Gastrocnemius medialis (tissue), 4 donors: ENCODE measurements around the gene PLD3. TPM values are rescaled to one million over a fixed set of nuclear protein-coding genes. Genes with fewer than 3 reads are reported as not detected.
A peak's percentile ranks its signal among the peaks of the same experiment; 100 is the strongest.

ENCODE experiments used
- ATAC-seq, 2 donors: fragments of 150-250 bp; one replicate each; pipeline ENCODE4 v1.9.1; 2016
- DNase-seq, 2 donors: peaks; one replicate each; pipeline ENCODE4 v3.0.0-alpha.2; 2019
- H3K27ac ChIP-seq, 4 donors: fragments of 200-600 bp; sonication (generic); 1 replicate in 1 of 4; 2 replicates in 3 of 4; pipeline ENCODE4 v1.5.1; 2016 to 2018; ENCODE audit warnings: mild to moderate bottlenecking in 2 of 4, moderate library complexity in 1 of 4
- H3K27me3 ChIP-seq, 3 donors: fragments of 200-600 bp; sonication (generic) in 2 of 3; 1 replicate in 1 of 3; 2 replicates in 2 of 3; pipeline versions ENCODE4 v1.5.1 to v1.6.0; 2016 to 2019; ENCODE audit warnings: mild to moderate bottlenecking in 1 of 3, moderate library complexity in 1 of 3
- H3K36me3 ChIP-seq, 2 donors: fragments of 200-600 bp; sonication (generic) in 1 of 2; one replicate each; pipeline ENCODE4 v1.5.1; 2017 to 2018
- H3K4me1 ChIP-seq, 2 donors: fragments of 200-600 bp; sonication (generic) in 1 of 2; one replicate each; pipeline ENCODE4 v1.5.1; 2016 to 2017; ENCODE audit warnings: mild to moderate bottlenecking in 2 of 2
- H3K4me3 ChIP-seq, 4 donors: fragments of 200-600 bp; sonication (generic) in 3 of 4; 1 replicate in 1 of 4; 2 replicates in 3 of 4; pipeline ENCODE4 v1.5.1; 2016 to 2019; ENCODE audit warnings: mild to moderate bottlenecking in 2 of 4
- H3K9me3 ChIP-seq, 3 donors: fragments of 200-600 bp; sonication (generic) in 2 of 3; 1 replicate in 1 of 3; 2 replicates in 2 of 3; pipeline ENCODE4 v1.5.1; 2016 to 2019
- CTCF ChIP-seq, 5 experiments: fragments of 450-650 bp in 3 of 5; fragments of 200-600 bp in 2 of 5; sonication (generic) in 2 of 5; IDR thresholded peaks in 4 of 5; conservative IDR thresholded peaks in 1 of 5; 1 replicate in 4 of 5; 2 replicates in 1 of 5; pipeline ENCODE4 v1.5.1; 2016 to 2019; ENCODE audit warnings: antibody characterized with exemption in 5 of 5, mild to moderate bottlenecking in 3 of 5, moderate library complexity in 3 of 5
- POLR2A ChIP-seq, 2 donors: fragments of 450-650 bp; IDR thresholded peaks; one replicate each; pipeline ENCODE4 v1.6.1; 2017; ENCODE audit warnings: antibody characterized with exemption in 2 of 2, mild to moderate bottlenecking in 2 of 2, moderate library complexity in 2 of 2
- in situ Hi-C, 4 donors: fragments of 200-750 bp; cut with MboI; loops; one replicate each; pipeline versions ENCODE4 v1.15.0 to v1.8.0; 2017; ENCODE audit warnings: low sequenced_read_pairs in 4 of 4
- intact Hi-C: fragments of 100-400 bp; cut with DNase I; formaldehyde crosslinking; loops from one replicate; pipeline ENCODE4 v1.15.1; 2023; ENCODE audit warnings: low total_unique reads
- microRNA-seq, 2 donors: library from miRNA; unstranded; fragments of <30 nt; microRNA quantifications; one replicate each; pipeline ENCODE4, GENCODE V29; 2016; ENCODE audit warnings: borderline replicate concordance in 2 of 2
- total RNA-seq, 4 donors: library from RNA; depleted of rRNA; stranded (reverse); fragments of >200 nt; gene quantifications; one replicate each; pipeline versions ENCODE4 v1.1.0 to v1.2.3, GENCODE V29; 2016

PLD3 gene
- total RNA-seq, 4 donors from 2014 or later, result 136 to 198 (median 190) TPM

GRCh38 chr19:40424637-40425449 lies 76.3 kb downstream of the PLD3 start:
- TF ChIP-seq CTCF (IDR thresholded peaks at IDR 0.05 in 4 of 5, conservative IDR thresholded peaks at IDR 0.05 in 1 of 5) (peak in 1 of 5 experiments; percentile 93), POLR2A (IDR thresholded peaks at IDR 0.05) (no peak)
- DNase-seq (peak in 1 of 2 donors; percentile 45), ATAC-seq (peak; percentile 12 to 22)
- Histone ChIP-seq H3K36me3 (peaks cover 0 to 13% of the 10 kb centered on the region in 2 donors), H3K4me3 (peak overlapping the region; percentile 78 to 94 (median 84)), H3K27me3 (no peaks in the 10 kb centered on the region), H3K9me3 (no peaks in the 10 kb centered on the region), H3K4me1 (peaks cover 35 to 38% of the 10 kb centered on the region in 2 donors), H3K27ac (peak overlapping the region; percentile 98 to 100 (median 99))
- in situ Hi-C loops, result no loop called here
- intact Hi-C loops, result loop anchor here (5.0 to 10.0 kb wide), 3 partner anchors 78 to 1020 kb away; partner anchors contain the start of genes C19orf47, COQ8B, ITPKC and PLD3

- TF ChIP-seq CTCF (IDR thresholded peaks at IDR 0.05 in 4 of 5, conservative IDR thresholded peaks at IDR 0.05 in 1 of 5), result peak in 4 of 5 experiments; percentile 66 to 97 (median 90)
- TF ChIP-seq POLR2A (IDR thresholded peaks at IDR 0.05), result peak; percentile 100
- Histone ChIP-seq H3K36me3 (peaks cover 0 to 13% of the 10 kb centered on the region in 2 donors), H3K9me3 (no peaks in the 10 kb centered on the region), H3K4me3 (peak within 1 kb of the TSS; percentile 78 to 94 (median 84)), H3K4me1 (peaks cover 32 to 34% of the 10 kb centered on the region in 2 donors), H3K27ac (peak within 1 kb of the TSS; percentile 98 to 100 (median 99)), H3K27me3 (no peaks in the 10 kb centered on the region)
- in situ Hi-C loops, result no loop called here
- ATAC-seq (peak; percentile 82 to 87), DNase-seq (peak; percentile 99 to 100)
- intact Hi-C loops, result loop anchor here (10.0 kb wide), 1 partner anchor 1021 kb away; the partner anchor contains the start of gene ZFP36
Observed at GRCh38 chr19:40425450-40426287, 77.2 kb downstream of the PLD3 start, which contains the start of gene SERTAD1. Gene SERTAD1, minus strand, starts transcription at chr19:40425992. Its CDS starts 2,446 bp downstream, at chr19:40423546.

Small RNA genes lying within 50 kb of the gene (microRNA-seq; reads per million reads assigned to microRNA genes)
- 0 reads per million in 2 donors for gene MIR6796

Other genes starting within 250 kb of the PLD3 start
- gene MAP3K10, start 157.3 kb upstream of the PLD3 start, total RNA-seq, result 10 to 100 TPM; 16.4 to 25.8 (median 21.6) TPM
- not detected for gene TTC9B, start 130.3 kb upstream of the PLD3 start, total RNA-seq
- not detected for gene CCNP, start 122.0 kb upstream of the PLD3 start, total RNA-seq
- 100 to 1,000 TPM in 2 of 4 donors, 10 to 100 TPM in 2; 88.0 to 387 (median 102) TPM for gene AKT2, start 63.4 kb upstream of the PLD3 start, total RNA-seq
- 100 to 1,000 TPM; 178 to 287 (median 219) TPM for gene C19orf47, start 298 bp upstream of the PLD3 start, total RNA-seq
- under 1 TPM in 2 of 4 donors, not detected in 2; 0.20 to 0.39 TPM for gene HIPK4, start 41.5 kb downstream of the PLD3 start, total RNA-seq
- 1 to 10 TPM; 2.4 to 4.2 (median 3.2) TPM for gene PRX, start 64.7 kb downstream of the PLD3 start, total RNA-seq
- gene SERTAD1, start 77.3 kb downstream of the PLD3 start, total RNA-seq, result 10 to 100 TPM; 15.3 to 18.3 (median 16.0) TPM
- gene SERTAD3, start 95.6 kb downstream of the PLD3 start, total RNA-seq, result 10 to 100 TPM; 12.7 to 24.4 (median 18.1) TPM
- 100 to 1,000 TPM; 254 to 679 (median 280) TPM for gene BLVRB, start 117.0 kb downstream of the PLD3 start, total RNA-seq
- gene SPTBN4, start 118.3 kb downstream of the PLD3 start, total RNA-seq, result 1 to 10 TPM in 3 of 4 donors, under 1 TPM in 1; 0.86 to 5.9 (median 2.4) TPM
- 10 to 100 TPM; 11.1 to 24.5 (median 23.6) TPM for gene SHKBP1, start 228.2 kb downstream of the PLD3 start, total RNA-seq